Nephron (organoid): ENCODE measurements around the gene CDH20.

Experiments used
- H3K27ac Mint-ChIP-seq, 3 experiments: 2 replicates each; pipeline ENCODE4 v1.8.0; 2020; ENCODE audit warnings: mixed read lengths in 3 of 3, mild to moderate bottlenecking in 2 of 3, moderate library complexity in 1 of 3
- H3K27me3 Mint-ChIP-seq: 2 replicates; pipeline ENCODE4 v1.8.0; 2021; ENCODE audit warnings: low read depth, mild to moderate bottlenecking, moderate library complexity, mixed read lengths
- H3K36me3 Mint-ChIP-seq: 2 replicates; pipeline ENCODE4 v1.8.0; 2020; ENCODE audit warnings: low read depth, mixed read lengths
- H3K4me1 Mint-ChIP-seq: 2 replicates; pipeline ENCODE4 v1.8.0; 2020; ENCODE audit warnings: mixed read lengths
- H3K4me3 Mint-ChIP-seq, 3 experiments: 2 replicates each; pipeline ENCODE4 v1.8.0; 2020; ENCODE audit warnings: mild to moderate bottlenecking in 3 of 3, mixed read lengths in 3 of 3, moderate library complexity in 2 of 3
- H3K9me3 Mint-ChIP-seq: 2 replicates; pipeline ENCODE4 v1.8.0; 2020; ENCODE audit warnings: mixed read lengths
- CTCF ChIP-seq, 3 experiments: fragments of 200-600 bp; sonication (generic); IDR thresholded peaks; one replicate each; pipeline ENCODE4 v1.5.0; 2021; ENCODE audit warnings: antibody characterized with exemption in 3 of 3; ENCODE audit not compliant: unreplicated experiment in 3 of 3

Gene CDH20

GRCh38 chr18:61420218-61420885, 87.1 kb downstream of the CDH20 start:
- no peaks in the 10 kb centered on the region for H3K36me3 Mint-ChIP-seq
- H3K27me3 Mint-ChIP-seq, result no peaks in the 10 kb centered on the region
- H3K27ac Mint-ChIP-seq, result peak overlapping the region in 1 of 3 experiments; percentile 38
- H3K4me3 Mint-ChIP-seq, result no peak overlapping the region
- no peak for TF ChIP-seq CTCF (IDR thresholded peaks at IDR 0.05; ENCODE audit: unreplicated experiment in 3 of 3)
- H3K9me3 Mint-ChIP-seq, result no peaks in the 10 kb centered on the region
- no peaks in the 10 kb centered on the region for H3K4me1 Mint-ChIP-seq

GRCh38 chr18:61426492-61427053, 93.3 kb downstream of the CDH20 start:
- Mint-ChIP-seq H3K27me3 (no peaks in the 10 kb centered on the region), H3K4me3 (no peak overlapping the region), H3K27ac (no peak overlapping the region), H3K36me3 (no peaks in the 10 kb centered on the region), H3K9me3 (no peaks in the 10 kb centered on the region), H3K4me1 (no peaks in the 10 kb centered on the region)
- no peak for TF ChIP-seq CTCF (IDR thresholded peaks at IDR 0.05; ENCODE audit: unreplicated experiment in 3 of 3)

GRCh38 chr18:61428266-61428665, 95.0 kb downstream of the CDH20 start:
- Mint-ChIP-seq H3K36me3 (no peaks in the 10 kb centered on the region), H3K9me3 (no peaks in the 10 kb centered on the region), H3K27me3 (no peaks in the 10 kb centered on the region), H3K27ac (no peak overlapping the region), H3K4me3 (no peak overlapping the region), H3K4me1 (no peaks in the 10 kb centered on the region)
- TF ChIP-seq CTCF (IDR thresholded peaks at IDR 0.05; ENCODE audit: unreplicated experiment in 3 of 3), result no peak

GRCh38 chr18:61432590-61432989, 99.4 kb downstream of the CDH20 start:
- no peak for TF ChIP-seq CTCF (IDR thresholded peaks at IDR 0.05; ENCODE audit: unreplicated experiment in 3 of 3)
- no peak overlapping the region for H3K4me3 Mint-ChIP-seq
- no peaks in the 10 kb centered on the region for H3K36me3 Mint-ChIP-seq
- no peaks in the 10 kb centered on the region for H3K4me1 Mint-ChIP-seq
- H3K27ac Mint-ChIP-seq, result no peak overlapping the region
- H3K27me3 Mint-ChIP-seq, result no peaks in the 10 kb centered on the region
- H3K9me3 Mint-ChIP-seq, result no peaks in the 10 kb centered on the region

- Mint-ChIP-seq H3K4me1 (no peaks in the 10 kb centered on the region), H3K36me3 (no peaks in the 10 kb centered on the region), H3K27me3 (no peaks in the 10 kb centered on the region), H3K4me3 (no peak overlapping the region), H3K27ac (no peak overlapping the region), H3K9me3 (no peaks in the 10 kb centered on the region)
- TF ChIP-seq CTCF (IDR thresholded peaks at IDR 0.05; ENCODE audit: unreplicated experiment in 3 of 3), result peak; percentile 34 to 48 (median 35)
Measured at GRCh38 chr18:61435064-61435652, 101.9 kb downstream of the CDH20 start.
